ENCODE results near the gene GPR89B.
"Not testable (repeated sequence)": the region's sequence is repeated elsewhere in the genome, so short reads cannot be mapped to it uniquely, and the experiment has no call there.

Gene GPR89B

DNA sequence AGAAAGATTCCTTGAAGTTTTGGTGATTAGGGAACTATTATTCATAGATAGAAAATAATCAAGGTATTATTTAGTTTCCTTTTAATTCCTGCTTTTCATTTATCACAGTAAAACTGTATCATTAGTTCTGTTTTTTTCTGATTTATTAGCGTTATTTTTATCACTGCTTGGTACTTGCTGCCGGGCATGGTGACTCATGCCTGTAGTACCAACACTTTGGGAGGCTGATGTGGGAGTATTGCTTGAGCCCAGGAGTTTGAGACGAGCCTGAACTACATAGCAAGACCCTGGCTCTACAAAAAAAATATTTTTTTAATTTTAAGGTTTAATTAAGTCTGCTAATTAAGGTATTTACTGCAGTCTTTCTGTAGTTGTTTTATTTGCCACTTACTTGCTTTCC is 59.7 kb downstream of the GPR89B start:
- H3K9me3 Mint-ChIP-seq; ATAC-seq; H3K27ac Mint-ChIP-seq; H3K4me1 Mint-ChIP-seq; H3K4me3 Mint-ChIP-seq; DNase-seq (ENCODE audit: low spot score in 2 of 2): not testable (repeated sequence)
- peaks cover 11% of the 10 kb centered on the region for H3K36me3 Mint-ChIP-seq

DNA sequence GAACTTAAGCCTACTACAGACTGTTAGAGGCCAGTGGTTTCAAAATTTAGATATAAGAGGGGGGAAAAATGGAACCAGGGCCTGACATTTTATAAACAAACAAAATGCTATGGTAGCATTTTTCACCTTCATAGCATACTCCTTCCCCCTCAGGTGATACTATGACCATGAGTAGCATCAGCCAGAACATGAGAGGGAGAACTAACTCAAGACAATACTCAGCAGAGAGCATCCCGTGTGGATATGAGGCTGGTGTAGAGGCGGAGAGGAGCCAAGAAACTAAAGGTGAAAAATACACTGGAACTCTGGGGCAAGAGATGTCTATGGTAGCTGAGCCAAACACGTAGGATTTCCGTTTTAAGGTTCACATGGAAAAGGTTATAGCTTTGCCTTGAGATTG is 64.7 kb downstream of the GPR89B start:
- H3K9me3 Mint-ChIP-seq; DNase-seq (ENCODE audit: low spot score in 2 of 2); H3K4me3 Mint-ChIP-seq; H3K36me3 Mint-ChIP-seq; H3K27ac Mint-ChIP-seq: not testable (repeated sequence)
- H3K4me1 Mint-ChIP-seq: peaks cover 10% of the 10 kb centered on the region
- peak; percentile 54 for ATAC-seq

DNA sequence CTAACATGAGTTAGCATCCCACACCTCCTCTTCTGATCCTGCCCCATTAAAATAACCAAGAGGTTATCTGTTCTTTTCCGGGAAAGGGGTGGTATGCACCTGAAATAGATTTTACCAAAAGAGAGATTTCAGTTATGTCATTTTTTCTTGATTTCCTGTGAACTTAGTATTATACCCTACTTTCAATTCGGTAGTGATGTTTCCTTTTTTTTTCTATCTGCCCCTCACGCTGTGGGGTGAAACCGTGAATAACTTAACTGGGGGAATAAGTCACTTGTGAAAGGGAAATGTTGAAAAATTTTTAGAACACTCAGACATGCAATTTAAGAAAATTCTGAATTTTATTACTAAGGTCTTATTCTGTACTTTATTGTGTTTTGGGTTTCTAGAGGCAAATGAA is 65.2 kb downstream of the GPR89B start:
- DNase-seq (ENCODE audit: low spot score in 2 of 2); H3K27ac Mint-ChIP-seq; H3K4me3 Mint-ChIP-seq; H3K36me3 Mint-ChIP-seq; H3K9me3 Mint-ChIP-seq: not testable (repeated sequence)
- peak; percentile 24 for ATAC-seq
- H3K4me1 Mint-ChIP-seq: peaks cover 12% of the 10 kb centered on the region

DNA sequence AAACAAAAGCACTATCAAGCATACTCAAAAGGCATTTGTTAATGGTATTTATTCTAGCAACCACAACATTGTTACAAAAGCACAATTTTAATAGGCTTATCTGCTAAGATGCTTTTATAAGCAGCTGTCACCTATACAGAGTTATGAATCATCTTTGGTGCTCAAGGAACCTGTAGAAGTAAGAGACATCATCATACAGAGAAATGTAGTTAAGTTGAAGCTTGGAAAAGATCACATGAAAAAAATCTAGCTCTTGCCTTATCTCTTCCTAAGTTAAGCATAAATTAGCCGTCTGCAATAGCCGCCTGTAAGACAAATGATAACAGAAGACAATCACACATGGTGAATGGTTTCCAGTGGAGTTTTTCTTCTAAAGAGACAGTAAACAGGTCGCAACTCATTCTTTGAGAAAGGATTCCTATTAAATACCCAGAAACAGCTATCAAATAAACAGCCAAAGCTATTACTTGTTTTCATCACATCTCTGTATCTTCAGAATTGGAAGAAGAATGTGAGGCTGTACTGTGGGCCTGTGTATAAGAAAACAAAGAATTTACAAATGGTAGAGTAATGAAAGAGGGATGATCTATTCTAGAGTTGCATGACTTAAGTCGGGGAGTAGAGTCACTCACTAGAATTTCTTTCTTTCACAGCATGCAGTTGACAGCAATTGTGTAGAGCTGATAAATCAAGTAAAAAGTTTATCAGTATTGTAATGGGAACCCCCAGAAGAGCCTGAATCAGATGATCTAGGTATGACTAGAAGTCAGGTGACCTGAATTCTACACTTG is 65.8 kb downstream of the GPR89B start:
- H3K27ac Mint-ChIP-seq; H3K36me3 Mint-ChIP-seq; H3K4me3 Mint-ChIP-seq; H3K9me3 Mint-ChIP-seq; DNase-seq (ENCODE audit: low spot score in 2 of 2): not testable (repeated sequence)
- ATAC-seq: peak; percentile 41
- peaks cover 12% of the 10 kb centered on the region for H3K4me1 Mint-ChIP-seq

DNA sequence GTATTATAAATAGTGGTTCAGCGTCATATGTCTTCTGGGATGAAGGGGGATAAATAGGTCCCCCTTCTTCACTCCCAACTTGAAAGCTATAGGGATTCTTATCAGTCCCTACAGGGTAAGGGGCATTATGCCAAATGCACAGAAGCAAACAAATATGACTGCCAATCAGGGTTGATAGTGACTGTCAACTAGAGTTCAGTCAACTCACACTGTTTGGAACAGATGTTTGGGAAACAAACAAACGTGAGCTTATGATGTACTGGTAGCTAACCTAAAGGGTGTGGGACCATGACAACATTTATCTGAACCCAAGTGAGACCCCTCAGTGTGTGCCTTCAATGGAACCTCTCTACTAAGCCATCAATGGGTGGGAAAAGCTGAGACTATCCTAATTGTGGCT is 67.9 kb downstream of the GPR89B start:
- not testable (repeated sequence) for H3K9me3 Mint-ChIP-seq; H3K27ac Mint-ChIP-seq; DNase-seq (ENCODE audit: low spot score in 2 of 2); H3K36me3 Mint-ChIP-seq; ATAC-seq; H3K4me3 Mint-ChIP-seq
- H3K4me1 Mint-ChIP-seq: peaks cover 12% of the 10 kb centered on the region

DNA sequence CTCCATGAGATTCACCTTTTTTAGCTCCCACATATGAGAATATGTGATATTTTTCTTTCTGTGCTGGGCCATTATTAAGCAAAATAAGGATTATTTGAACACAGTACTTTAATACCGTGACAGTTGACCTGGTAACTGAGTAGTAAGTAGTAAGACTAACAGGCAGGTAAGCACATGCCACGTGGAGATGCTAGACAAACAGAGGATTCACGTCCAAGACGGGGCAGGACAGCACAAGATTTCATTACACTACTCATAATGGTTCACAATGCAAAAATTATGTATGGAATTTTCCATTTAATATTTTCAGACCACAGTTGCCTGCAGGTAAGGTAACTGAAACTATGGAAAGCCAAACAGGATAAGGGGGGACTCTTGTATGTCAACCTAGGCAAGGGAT is 79.5 kb downstream of the GPR89B start:
- not testable (repeated sequence) for H3K9me3 Mint-ChIP-seq; H3K4me3 Mint-ChIP-seq; H3K27ac Mint-ChIP-seq; H3K36me3 Mint-ChIP-seq; H3K4me1 Mint-ChIP-seq; ATAC-seq; DNase-seq (ENCODE audit: low spot score in 2 of 2)

DNA sequence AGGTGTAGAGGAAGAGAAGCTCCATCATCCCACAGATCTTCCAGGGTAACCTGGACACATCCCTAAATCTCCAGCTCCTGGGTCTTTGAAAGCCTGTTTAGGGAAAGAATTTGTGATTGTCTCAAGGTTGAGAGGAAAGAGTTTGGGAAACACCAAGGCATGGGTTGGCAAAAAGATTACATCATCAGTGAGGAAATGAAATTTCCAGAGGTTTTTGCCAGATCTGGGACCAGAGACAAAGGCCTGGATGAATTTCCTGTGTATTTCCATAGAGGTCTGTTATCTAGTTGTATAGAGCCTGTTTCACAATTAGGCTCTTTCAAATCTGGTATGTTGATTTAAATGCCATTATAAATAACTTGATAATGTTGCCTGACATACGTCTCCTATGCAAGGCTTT is 82.3 kb downstream of the GPR89B start:
- no peak for DNase-seq (ENCODE audit: low spot score in 2 of 2)
- H3K27ac Mint-ChIP-seq: no peak overlapping the region
- no peak for ATAC-seq

DNA sequence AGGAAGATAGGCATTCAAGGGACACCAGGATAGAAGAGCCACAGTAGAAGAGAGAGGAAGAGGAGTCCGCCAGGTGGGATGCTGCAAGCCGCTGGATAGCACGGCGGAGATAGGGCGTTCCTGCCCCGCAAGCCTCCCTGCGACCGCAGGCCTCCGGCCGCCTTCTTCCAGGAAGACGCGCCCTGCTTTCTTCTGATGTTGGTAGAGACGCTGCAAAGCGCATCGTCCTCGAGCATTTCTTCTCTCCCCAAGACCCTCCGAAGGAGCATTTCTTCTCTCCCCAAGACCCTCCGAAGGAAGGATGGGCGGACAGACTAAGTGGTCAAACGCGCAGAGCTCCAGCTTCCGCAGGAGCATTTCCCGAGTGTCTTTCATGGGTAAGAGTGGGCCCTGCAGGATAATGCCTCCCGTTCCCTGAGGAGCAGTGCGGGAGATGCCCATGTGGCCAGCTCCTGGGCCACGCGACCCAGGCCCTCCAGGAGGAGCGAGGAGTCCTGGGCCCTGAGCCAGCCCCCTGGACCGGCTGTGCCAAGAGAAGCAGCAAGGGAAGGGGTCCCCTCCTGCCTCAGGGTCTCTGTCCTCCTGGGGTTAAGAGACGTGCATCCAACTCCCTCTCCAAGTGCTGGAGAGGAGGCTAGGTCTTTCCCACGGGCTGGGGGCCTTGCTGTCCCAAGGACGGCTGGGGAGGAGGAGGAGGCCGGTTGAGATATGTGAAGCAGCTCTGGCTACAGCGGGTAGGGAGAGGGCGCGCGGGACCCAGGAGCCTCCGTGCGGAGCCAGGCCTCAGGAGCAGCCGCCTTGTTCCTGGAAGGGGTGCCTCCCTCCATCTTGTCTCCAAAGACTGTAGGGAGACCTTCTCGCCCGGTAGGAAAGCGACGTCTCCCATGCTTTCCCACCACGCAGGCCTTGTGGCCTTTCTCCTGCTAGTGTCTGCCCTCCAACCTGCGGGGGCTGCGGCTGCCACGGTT is 85.2 kb downstream of the GPR89B start:
- DNase-seq (ENCODE audit: low spot score in 2 of 2); H3K9me3 Mint-ChIP-seq; H3K36me3 Mint-ChIP-seq; H3K27ac Mint-ChIP-seq; ATAC-seq: not testable (repeated sequence)
- peaks cover 20% of the 10 kb centered on the region for H3K4me1 Mint-ChIP-seq
- peak overlapping the region; percentile 53 for H3K4me3 Mint-ChIP-seq

More for the DNA sequence above, 82.3 kb downstream of the GPR89B start:
- H3K9me3 Mint-ChIP-seq: no peaks in the 10 kb centered on the region
- no peak overlapping the region for H3K4me3 Mint-ChIP-seq
- peaks cover 17% of the 10 kb centered on the region for H3K4me1 Mint-ChIP-seq
- no peaks in the 10 kb centered on the region for H3K36me3 Mint-ChIP-seq

DNA sequence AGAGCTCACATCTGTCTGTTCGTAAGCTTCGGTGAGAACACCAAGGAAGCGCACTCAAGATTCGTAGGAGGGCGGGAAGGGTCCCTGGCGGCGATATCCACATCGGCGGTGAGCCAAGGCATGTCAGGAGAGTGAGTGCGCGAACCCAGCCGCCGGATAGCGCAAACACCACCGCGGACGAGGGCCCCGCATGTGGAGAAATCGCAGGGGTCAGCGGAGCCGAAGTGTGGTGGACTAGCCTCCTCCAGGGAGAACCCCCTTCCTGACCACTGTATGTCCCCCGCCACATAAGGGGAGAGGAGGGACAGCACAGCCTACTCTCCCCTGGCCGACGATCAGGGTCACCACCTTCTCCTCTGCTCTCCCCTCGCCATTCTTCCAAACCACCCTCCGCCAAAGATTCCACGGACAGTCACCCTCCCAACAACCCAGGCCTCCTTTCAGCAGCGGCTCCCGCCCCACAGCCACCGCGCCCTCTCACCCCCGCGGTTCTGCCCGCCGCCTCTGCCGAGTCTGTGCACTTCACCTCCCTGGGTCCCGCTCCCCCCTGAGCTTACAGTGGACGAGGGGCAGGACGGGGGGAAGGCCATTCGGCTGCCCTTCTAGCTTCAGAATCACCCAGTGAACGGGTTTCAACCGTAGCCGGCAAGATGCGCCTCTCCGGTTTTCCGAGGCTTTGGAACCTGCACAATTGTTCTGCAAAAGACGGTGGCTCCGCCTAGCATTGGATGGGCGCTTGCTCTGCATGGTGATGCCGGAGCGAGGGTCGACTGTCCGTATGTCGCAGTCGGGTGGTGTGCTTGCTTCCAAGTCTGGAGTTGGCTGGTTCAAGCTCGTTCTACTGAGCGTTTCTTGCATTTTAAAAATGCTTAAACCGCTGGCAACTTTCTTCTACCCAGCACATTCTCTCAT is 86.3 kb downstream of the GPR89B start:
- H3K9me3 Mint-ChIP-seq; H3K27ac Mint-ChIP-seq; H3K36me3 Mint-ChIP-seq; DNase-seq (ENCODE audit: low spot score in 2 of 2): not testable (repeated sequence)
- ATAC-seq: peak; percentile 61
- Mint-ChIP-seq H3K4me3 (peak overlapping the region; percentile 53), H3K4me1 (peaks cover 20% of the 10 kb centered on the region)

DNA sequence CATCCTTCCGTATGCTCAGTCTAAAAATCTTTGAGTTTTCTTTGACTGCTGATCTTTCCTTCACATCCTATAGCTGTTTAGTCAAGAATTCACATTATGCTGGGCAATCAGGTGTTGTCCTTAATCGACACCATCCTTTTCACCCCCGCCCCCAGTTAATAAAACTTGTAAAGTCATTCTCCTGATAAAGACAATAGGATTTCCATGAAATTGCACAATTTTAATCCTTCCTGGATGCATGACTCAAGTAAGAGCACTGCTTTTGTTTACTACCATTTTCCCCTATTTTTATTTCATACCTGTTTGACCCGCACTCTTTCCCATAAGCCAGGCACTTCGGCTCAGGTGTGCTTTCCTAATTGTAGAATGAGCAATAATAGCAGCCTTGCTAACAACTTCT is 96.7 kb downstream of the GPR89B start:
- not testable (repeated sequence) for H3K27ac Mint-ChIP-seq; H3K9me3 Mint-ChIP-seq; H3K4me3 Mint-ChIP-seq; H3K4me1 Mint-ChIP-seq; DNase-seq (ENCODE audit: low spot score in 2 of 2); H3K36me3 Mint-ChIP-seq; ATAC-seq

DNA sequence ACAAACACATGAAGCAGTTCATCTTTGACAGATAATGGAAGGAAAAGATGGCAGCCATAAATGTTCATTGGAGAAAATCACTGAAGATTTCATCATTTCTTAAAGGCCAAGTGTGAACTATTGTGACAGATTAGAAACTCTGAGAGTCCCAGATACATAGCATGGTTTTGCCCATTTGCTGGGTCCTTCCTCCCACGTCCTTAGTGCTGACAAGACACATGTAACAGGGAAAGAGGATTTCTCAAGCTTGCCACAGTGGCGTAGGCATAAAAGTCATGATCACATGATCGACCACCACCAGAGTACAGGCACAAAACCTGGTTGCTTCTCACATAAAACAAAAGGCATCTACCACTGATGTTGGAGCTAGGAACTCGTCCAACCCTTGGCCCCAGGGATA is 98.8 kb downstream of the GPR89B start:
- not testable (repeated sequence) for H3K9me3 Mint-ChIP-seq; H3K36me3 Mint-ChIP-seq; ATAC-seq; DNase-seq (ENCODE audit: low spot score in 2 of 2); H3K4me1 Mint-ChIP-seq; H3K4me3 Mint-ChIP-seq; H3K27ac Mint-ChIP-seq

DNA sequence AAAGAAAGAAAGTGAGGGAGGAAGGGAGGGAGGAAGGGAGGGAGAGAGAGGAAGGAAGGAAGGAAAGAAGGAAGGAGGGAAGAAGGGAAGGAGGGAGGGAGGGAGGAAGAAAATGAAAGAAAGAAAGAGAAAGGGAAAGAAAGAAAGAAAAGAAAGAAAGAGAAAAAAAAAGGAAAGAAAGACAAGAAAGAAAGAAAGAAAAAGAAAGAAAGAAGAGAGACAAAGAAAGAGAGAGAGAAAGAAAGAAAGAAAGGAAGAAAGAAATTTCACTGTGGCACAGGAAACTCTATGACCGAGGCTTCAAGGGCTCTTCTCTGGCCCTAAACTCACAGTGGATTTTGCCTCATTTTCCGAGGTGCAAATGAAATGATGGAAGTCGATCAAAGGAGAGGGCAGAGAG is 104.0 kb downstream of the GPR89B start:
- not testable (repeated sequence) for DNase-seq (ENCODE audit: low spot score in 2 of 2); H3K27ac Mint-ChIP-seq; ATAC-seq

DNA sequence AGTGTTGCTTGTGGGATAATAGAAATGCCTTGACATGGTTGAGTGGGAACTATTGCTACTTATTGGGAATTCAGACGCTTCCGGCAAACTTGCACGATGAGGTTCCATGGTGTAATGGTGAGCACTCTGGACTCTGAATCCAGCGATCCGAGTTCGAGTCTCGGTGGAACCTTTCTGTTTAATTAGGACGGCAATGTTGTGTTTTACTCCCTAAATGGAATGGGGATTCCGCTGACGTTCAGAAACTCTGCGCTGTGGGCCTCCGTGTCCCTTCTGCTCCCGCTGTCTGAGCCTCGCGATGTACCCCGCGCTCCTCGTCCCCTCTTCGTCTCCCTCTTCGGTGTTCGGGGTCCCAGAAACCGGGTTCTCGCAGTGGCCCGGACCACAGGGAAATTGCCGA is 104.5 kb downstream of the GPR89B start:
- not testable (repeated sequence) for H3K9me3 Mint-ChIP-seq; H3K36me3 Mint-ChIP-seq; H3K4me1 Mint-ChIP-seq; H3K27ac Mint-ChIP-seq; DNase-seq (ENCODE audit: low spot score in 2 of 2); ATAC-seq
- H3K4me3 Mint-ChIP-seq: peak overlapping the region; percentile 52

More for the DNA sequence above, 104.0 kb downstream of the GPR89B start:
- not testable (repeated sequence) for H3K4me1 Mint-ChIP-seq, H3K36me3 Mint-ChIP-seq, H3K9me3 Mint-ChIP-seq
- H3K4me3 Mint-ChIP-seq: peak overlapping the region; percentile 52

DNA sequence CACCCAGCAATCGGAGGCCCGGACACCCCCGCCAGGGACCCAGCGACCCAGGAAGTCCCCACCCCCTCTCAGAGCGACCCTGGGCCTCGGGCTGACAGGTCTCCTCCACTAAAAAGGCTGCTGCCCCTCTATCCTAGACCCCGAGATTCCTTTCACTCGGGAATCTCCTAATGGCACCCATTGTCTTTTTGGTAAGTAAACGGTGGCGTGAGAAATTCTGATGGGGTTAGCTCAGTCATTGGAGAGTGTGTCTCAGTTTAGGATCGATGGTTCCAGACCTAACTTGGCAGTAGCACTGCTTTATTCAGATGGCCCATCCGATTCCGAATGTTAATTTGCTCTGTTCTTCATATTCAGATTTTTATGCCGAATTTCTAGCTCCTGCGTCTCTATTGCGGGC is 104.9 kb downstream of the GPR89B start:
- H3K4me1 Mint-ChIP-seq; H3K36me3 Mint-ChIP-seq; H3K9me3 Mint-ChIP-seq; H3K4me3 Mint-ChIP-seq; DNase-seq (ENCODE audit: low spot score in 2 of 2); H3K27ac Mint-ChIP-seq; ATAC-seq: not testable (repeated sequence)
